ENCODE data around the gene FAM149B1. TPM values are rescaled to one million over a fixed set of nuclear protein-coding genes. Genes with fewer than 3 reads are reported as not detected.
"Not testable (repeated sequence)": the region's sequence is repeated elsewhere in the genome, so short reads cannot be mapped to it uniquely, and the experiment has no call there.

FAM149B1 gene
- total RNA-seq, 3 donors from 2014 or later (not counting 1 experiment from before 2014, with no cell fraction given), result 12.7 to 17.6 (median 12.8) TPM

- H3K27ac ChIP-seq (ENCODE audit: low read length), result peak overlapping the region; percentile 86
- Mint-ChIP-seq H3K4me1 (peaks cover 34 to 44% of the 10 kb centered on the region in 2 donors), H3K4me3 (peak overlapping the region; percentile 97), H3K9me3 (no peaks in the 10 kb centered on the region), H3K27me3 (ENCODE audit: low read depth in 2 of 2) (no peaks in the 10 kb centered on the region), H3K36me3 (no peaks in the 10 kb centered on the region), H3K27ac (peak overlapping the region; percentile 95 to 97)
- peak overlapping the region; percentile 70 for H3K4me3 ChIP-seq (ENCODE audit: low read length)
- no peak for TF ChIP-seq CTCF (IDR thresholded peaks at IDR 0.05)
- WGBS (ENCODE audit: insufficient coverage), result 23% methylated on average over 22 of the region's 23 CpGs
- peak in 1 of 3 donors; percentile 74 for ATAC-seq
- DNase-seq, result peak in 1 of 2 donors; percentile 18
- H3K9me3 ChIP-seq (ENCODE audit: control insufficient read depth, insufficient read depth, low read length), result no peaks in the 10 kb centered on the region
- peaks cover 21% of the 10 kb centered on the region for H3K4me1 ChIP-seq (ENCODE audit: control insufficient read depth, insufficient read depth, low read length)
- H3K27me3 ChIP-seq (ENCODE audit: control insufficient read depth, insufficient read depth, low read length), result no peaks in the 10 kb centered on the region
- no peaks in the 10 kb centered on the region for H3K36me3 ChIP-seq (ENCODE audit: control insufficient read depth, insufficient read depth, low read length)
- intact Hi-C loops (cut with micrococcal nuclease), result loop anchor here (2.0 kb wide), 1 partner anchor 155 kb away; the partner anchor contains the start of gene P4HA1
Measured at GRCh38 chr10:73251683-73252444, 83.9 kb downstream of the FAM149B1 start.

GRCh38 chr10:73252445-73253224, 84.7 kb downstream of the FAM149B1 start, which contains the start of gene MRPS16:
TSS of gene MRPS16 (minus strand) at chr10:73252644. CDS start at chr10:73252482, 162 bp downstream.
- H3K27me3 ChIP-seq (ENCODE audit: control insufficient read depth, insufficient read depth, low read length), result no peaks in the 10 kb centered on the region
- H3K27ac ChIP-seq (ENCODE audit: low read length), result peak within 1 kb of the TSS; percentile 86
- no peaks in the 10 kb centered on the region for H3K9me3 ChIP-seq (ENCODE audit: control insufficient read depth, insufficient read depth, low read length)
- H3K4me1 ChIP-seq (ENCODE audit: control insufficient read depth, insufficient read depth, low read length), result peaks cover 18% of the 10 kb centered on the region
- Mint-ChIP-seq H3K27me3 (ENCODE audit: low read depth in 2 of 2) (no peaks in the 10 kb centered on the region), H3K9me3 (no peaks in the 10 kb centered on the region), H3K36me3 (no peaks in the 10 kb centered on the region), H3K4me1 (peaks cover 27 to 36% of the 10 kb centered on the region in 2 donors), H3K4me3 (peak within 1 kb of the TSS; percentile 97), H3K27ac (peak within 1 kb of the TSS; percentile 95 to 97)
- TF ChIP-seq CTCF (IDR thresholded peaks at IDR 0.05), result no peak
- H3K36me3 ChIP-seq (ENCODE audit: control insufficient read depth, insufficient read depth, low read length), result no peaks in the 10 kb centered on the region
- ATAC-seq (peak; percentile 89 to 98 (median 93)), DNase-seq (peak; percentile 90 to 97)
- WGBS (ENCODE audit: insufficient coverage), result under 1% methylated on average over 48 of the region's 51 CpGs
- intact Hi-C loops (cut with micrococcal nuclease), result loop anchor here (2.0 kb wide), 1 partner anchor 156 kb away; the partner anchor contains the start of gene P4HA1
- peak within 1 kb of the TSS; percentile 70 for H3K4me3 ChIP-seq (ENCODE audit: low read length)

GRCh38 chr10:73253225-73253555, 85.3 kb downstream of the FAM149B1 start:
- Mint-ChIP-seq H3K4me1 (peaks cover 21 to 31% of the 10 kb centered on the region in 2 donors), H3K27me3 (ENCODE audit: low read depth in 2 of 2) (no peaks in the 10 kb centered on the region), H3K4me3 (peak overlapping the region; percentile 97), H3K9me3 (no peaks in the 10 kb centered on the region), H3K27ac (peak overlapping the region; percentile 95 to 97), H3K36me3 (no peaks in the 10 kb centered on the region)
- H3K4me1 ChIP-seq (ENCODE audit: control insufficient read depth, insufficient read depth, low read length), result peaks cover 15% of the 10 kb centered on the region
- H3K36me3 ChIP-seq (ENCODE audit: control insufficient read depth, insufficient read depth, low read length), result no peaks in the 10 kb centered on the region
- no peaks in the 10 kb centered on the region for H3K27me3 ChIP-seq (ENCODE audit: control insufficient read depth, insufficient read depth, low read length)
- intact Hi-C loops (cut with micrococcal nuclease), result loop anchor here (2.0 kb wide), 1 partner anchor 156 kb away; the partner anchor contains the start of gene P4HA1
- peak overlapping the region; percentile 70 for H3K4me3 ChIP-seq (ENCODE audit: low read length)
- ATAC-seq (no peak), DNase-seq (peak in 1 of 2 donors; percentile 50)
- no peaks in the 10 kb centered on the region for H3K9me3 ChIP-seq (ENCODE audit: control insufficient read depth, insufficient read depth, low read length)
- WGBS (ENCODE audit: insufficient coverage), result 3% methylated on average over 4 of the region's 4 CpGs
- TF ChIP-seq CTCF (IDR thresholded peaks at IDR 0.05), result no peak
- H3K27ac ChIP-seq (ENCODE audit: low read length), result peak overlapping the region; percentile 86

- H3K27me3 ChIP-seq (ENCODE audit: control insufficient read depth, insufficient read depth, low read length); DNase-seq; H3K4me3 Mint-ChIP-seq; H3K4me3 ChIP-seq (ENCODE audit: low read length); H3K36me3 ChIP-seq (ENCODE audit: control insufficient read depth, insufficient read depth, low read length); H3K27me3 Mint-ChIP-seq (ENCODE audit: low read depth in 2 of 2); H3K36me3 Mint-ChIP-seq; ATAC-seq; H3K27ac ChIP-seq (ENCODE audit: low read length); H3K4me1 ChIP-seq (ENCODE audit: control insufficient read depth, insufficient read depth, low read length); H3K9me3 Mint-ChIP-seq; H3K27ac Mint-ChIP-seq; H3K4me1 Mint-ChIP-seq; H3K9me3 ChIP-seq (ENCODE audit: control insufficient read depth, insufficient read depth, low read length); intact Hi-C loops (cut with micrococcal nuclease): not testable (repeated sequence)
- 95% methylated on average over 10 of the region's 10 CpGs for WGBS (ENCODE audit: insufficient coverage)
Measured at GRCh38 chr10:73258612-73259011, 90.7 kb downstream of the FAM149B1 start.
